IPS-NIHi11 (cell line): ENCODE results near the gene LBHD2.

Experiments
- DNase-seq: peaks from one replicate; pipeline ENCODE4 v3.0.0; 2012; ENCODE audit warnings: mixed read lengths, low spot score

The LBHD2 gene

DNA sequence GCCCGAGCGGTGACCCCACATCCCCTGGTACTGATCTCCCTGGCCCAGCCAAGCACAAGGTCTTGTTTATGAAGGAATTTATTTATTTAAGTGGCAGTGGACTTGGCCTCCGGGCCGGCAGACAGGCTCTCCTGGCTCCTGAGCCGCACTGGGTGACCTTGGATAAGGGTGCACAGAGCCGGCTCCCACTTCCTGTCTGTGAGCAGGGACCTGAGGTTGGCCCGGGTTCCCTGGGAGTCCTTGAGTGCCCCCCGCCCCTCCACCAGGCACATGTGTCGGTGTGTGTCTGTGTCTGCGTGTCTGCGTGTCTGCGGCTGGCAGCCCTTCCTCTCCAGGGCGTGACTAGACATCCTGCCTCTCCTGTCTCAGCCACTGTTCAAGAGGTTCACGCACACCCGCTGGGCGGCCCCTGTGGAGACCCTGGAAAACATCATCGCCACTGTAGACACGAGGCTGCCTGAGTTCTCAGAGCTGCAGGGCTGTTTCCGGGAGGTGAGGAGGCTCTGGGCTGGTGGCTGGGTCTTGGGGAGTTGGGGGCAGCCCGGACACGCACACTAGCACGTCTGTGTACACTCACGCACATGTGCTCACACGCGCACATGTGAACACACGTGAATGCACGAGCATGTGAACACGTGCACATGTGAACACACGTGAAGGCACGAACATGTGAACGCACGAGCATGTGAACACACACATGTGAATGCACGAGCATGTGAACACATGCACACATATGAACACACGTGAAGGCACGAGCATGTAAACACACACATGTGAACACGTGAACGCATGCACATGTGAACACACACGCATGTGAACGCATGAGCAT is 48.6 kb downstream of the LBHD2 start:
- DNase-seq = no peak

DNA sequence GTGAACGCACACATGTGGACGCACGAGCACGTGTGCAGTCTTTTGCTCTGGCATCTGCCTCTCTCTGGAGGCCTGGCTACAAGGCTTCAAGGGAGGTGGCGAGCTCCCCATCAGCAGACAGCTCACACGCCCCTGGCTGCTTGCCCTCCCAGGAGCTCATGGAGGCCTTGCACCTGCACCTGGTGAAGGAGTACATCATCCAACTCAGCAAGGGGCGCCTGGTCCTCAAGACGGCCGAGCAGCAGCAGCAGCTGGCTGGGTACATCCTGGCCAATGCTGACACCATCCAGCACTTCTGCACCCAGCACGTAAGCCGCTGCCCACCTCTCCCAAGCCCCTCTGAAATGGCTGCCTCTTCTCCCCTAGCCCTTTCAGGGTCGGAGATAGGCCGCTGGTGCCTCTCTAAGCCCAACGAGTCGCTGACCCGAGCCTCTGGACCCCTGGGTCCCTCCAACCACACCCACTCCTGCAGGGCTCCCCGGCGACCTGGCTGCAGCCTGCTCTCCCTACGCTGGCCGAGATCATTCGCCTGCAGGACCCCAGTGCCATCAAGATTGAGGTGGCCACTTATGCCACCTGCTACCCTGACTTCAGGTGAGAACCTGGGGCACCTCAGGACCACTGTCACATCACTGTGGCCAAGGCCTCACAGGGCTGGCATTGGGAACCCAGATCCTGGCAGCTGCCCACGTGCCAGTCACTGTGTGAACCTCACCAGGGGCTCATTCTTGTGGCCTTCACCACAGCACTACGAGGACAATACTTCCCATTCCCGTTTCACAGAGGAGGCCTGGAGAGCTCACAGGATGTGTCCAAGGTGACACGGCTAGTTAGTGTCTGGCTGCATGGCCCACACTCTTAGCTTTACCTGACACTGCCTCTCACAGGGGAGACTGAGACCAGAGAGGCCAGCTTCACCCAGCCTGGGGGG is 49.5 kb downstream of the LBHD2 start:
- no peak for DNase-seq

DNA sequence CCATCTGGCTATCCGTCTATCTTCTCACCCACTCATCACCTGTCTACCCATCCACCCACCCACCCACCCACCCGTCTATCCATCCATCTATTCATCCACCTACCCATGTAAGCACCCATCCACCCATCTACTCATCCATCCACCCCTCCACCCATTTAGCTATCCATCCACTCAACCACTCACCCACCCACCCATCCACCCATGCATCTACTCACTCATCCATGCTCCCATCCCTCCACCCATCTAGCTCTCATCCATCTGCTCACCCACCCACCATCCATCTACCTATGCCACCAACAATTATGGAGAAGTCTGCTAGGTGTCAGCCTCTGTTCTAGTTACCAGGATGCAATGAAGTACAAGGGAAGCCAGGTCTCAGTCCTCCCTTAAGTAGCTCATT is 50.4 kb downstream of the LBHD2 start:
- DNase-seq = no peak

DNA sequence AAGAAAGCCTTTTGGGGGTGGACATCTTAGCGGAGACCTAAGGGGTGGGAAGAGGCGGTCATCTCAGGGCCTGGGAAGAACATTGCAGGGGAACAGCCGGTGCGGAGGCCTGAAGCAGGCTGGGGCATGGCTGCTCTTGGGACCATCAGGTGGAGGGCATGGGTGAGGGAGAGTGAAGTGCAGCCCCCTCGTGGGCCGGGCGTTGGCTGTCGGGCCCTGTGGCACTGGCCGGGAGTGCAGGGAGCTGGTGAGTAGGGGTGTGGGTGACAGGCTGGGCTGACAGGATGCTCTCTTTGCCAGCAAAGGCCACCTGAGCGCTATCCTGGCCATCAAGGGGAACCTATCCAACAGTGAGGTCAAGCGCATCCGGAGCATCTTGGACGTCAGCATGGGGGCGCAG is 50.9 kb downstream of the LBHD2 start:
- no peak for DNase-seq

DNA sequence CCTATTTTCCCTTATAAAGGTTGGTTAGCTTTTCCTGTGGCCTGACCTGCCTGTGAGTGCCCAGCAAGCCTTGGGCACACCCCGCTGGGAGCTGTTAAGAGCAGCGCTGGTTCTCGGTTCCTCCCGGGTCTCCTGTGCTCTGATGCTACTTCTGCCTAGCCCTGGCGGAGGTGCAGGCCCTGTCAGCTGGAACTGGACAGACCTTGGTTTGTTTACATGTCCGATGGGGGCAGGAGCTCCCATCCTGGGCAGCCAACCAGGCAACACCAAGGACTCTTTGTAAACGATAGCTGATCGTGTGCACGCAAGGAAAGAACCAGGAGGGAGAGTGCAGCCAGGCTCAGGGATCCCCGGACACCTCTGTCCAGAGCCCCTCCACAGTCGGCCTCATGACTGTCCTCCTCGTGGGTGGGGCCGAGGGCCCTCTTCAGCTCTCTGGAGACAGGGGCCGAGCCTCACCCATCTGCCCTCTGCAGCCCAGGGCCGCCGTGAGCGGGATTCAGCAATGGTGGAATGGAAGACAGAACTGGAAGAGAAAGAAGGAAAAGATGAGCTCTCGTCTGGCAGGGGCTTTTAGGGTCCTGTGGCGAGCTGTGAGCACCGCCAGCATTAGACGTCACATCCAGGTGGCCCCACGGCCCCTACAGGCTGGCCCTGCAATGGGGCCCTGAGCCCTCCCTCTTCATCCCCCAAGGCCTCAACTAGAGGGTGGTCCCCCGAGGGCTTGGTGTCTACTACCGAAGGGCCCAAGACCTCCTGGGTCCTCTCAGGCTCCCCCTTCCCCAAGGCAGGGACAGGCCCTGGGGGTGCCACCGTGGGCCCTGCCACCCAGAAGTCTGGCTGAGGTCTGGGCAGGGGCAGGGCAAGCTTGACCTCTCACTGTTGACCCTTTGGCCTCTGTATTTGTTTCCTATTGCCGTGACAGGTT is 51.6 kb downstream of the LBHD2 start:
- DNase-seq = no peak

DNA sequence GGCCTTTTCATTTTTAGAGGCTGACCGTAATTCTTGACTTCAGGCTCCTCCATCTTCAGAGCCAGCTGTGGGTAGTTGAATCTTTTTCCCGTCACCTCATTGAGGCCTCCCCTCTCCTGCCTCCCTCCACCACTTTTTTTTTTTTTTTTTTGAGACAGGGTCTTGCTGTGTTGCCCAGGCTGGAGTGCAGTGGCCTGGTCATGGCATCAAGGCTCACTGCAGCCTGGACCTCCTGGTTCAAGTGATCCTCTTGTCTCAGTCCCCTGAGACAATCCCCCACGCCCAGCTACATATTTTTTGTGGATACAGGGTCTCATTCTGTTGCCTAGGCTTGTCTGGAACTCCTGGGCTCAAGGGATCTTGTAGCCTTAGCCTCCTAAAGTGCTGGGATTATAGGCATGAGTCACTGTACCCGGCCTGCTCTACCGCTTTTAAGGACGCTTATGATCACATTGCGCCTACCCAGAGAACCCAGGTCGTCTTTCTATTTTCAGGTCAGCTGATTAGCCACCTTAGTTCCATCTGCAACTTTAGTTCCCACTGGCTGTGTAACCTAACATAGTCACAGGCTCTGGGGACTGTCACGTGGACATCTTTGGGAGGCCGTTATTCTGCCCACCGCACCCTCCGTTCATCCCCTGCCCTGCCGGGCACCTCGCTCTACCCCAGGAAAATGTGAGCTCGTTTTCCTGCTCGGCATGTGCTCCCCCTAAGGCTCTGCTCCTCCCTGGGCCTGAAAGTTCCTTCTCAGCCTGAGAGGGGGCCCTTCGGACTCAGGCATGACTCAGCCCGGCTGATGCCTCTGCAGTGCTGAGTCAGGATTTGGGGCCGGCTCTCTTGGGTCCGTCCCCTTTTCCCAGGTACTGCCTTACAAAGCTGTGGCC is 52.6 kb downstream of the LBHD2 start:
- peak; percentile 76 for DNase-seq

DNA sequence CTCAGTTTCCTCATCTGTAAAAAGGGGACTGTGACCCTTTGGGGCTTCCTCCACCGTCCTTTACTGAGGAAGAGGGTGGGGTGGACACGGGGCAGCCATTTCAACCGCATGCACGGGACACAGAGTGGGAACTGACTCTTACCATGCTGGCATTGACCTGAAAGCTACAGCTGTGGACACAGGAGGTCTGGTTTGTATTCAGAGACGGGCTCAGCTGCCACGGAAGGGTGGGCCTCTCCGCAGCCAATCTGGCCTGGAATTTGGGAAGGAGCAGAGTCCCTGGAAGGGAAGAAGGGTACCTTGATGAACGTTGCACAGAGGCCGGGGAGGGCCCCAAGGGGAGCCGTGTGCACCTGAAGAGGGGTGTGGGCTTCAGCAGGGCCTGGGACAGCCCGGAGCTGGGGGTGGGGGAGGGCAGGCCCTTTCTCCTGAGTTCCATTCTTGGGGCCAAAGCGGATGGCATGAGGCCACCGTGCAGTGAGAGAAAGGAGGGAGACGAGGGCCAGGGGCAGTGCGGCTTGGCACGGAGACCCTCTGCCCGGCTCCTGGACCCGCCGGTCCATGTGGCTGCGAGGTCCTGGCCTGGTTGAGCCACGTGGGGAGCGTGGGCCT is 53.8 kb downstream of the LBHD2 start:
- DNase-seq = no peak

DNA sequence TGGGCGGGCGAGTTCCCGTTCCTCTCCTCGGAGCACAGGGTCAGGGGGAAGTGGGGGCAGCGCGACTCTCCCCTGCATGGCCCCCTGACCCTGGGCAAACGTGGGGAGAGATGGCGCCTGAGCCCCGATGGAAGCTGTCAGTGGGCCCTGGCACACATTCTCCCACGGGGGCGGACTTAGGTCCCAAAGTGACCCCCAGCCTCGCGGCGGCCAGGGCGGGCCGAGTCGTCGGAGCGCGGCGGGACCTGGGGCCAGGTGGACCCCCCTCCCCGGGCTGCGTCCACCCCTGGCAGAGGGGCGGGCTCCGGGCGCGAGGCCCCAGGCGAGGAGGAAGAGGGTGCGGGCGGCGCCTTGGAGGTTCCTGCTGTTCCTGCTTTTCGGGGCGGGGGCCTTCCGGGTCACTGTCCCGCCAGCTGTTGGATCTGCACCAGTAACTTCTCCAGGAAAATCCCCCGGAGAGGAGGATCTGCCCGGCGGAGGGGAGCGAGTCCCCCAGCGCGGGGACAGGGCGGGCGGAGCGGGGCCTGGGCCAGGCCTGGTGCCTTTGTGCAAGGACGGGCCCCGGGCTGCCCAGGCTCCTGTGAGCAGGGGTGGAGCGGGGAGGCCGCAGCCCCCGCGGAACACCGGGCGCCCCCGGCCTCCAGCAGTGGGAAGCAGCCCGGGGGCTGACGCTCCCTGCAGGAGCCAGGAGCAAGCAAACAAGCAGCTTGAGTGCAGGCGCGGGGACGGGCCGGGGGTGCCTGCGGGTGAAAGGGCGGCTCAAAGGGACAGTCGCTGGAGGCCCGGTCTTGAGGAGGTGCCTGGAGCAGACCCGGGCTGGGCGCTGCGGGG is 54.5 kb downstream of the LBHD2 start:
- no peak for DNase-seq

DNA sequence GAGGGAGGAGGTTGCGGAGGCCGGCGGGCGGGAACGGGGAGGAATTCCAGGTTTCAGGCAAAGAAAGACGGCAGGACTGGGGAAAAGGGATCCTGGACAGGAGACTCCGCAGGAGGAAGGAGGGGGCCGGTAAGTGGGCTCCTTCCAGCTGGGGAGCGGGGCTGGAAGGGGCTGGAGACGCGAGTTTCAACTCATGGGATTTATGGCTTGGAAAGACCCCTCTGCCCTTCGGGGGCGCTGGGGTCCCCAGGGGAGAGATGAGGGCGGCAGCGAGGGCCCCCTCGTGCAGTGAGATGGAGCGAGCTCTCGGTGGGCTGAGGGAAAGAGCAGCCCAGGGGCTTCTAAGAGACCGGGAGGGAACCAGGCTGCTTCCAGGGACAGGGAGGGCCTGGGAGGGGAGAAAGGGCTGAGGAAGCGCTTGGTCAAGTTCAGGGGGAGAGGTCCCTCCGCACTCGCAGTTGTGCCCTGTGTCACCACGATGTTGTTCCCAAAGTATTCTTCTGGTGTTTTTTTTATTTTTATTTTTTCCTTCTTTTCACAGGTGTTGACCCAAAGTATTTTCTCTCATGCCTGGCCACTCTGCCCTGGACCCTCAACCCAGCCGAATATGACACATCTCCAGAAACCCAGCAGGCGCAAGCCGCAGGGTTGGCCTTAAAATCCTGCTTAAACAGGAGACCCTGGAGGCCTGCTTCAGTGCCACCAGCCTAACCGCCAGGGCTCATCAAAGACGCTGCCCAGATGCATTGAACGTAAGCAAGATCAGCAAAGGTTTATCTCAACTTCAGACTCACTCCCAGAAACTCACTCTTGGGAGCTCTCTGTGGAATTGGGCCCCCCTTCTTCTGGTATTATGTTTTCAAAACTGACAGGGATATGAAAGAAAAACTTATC is 55.4 kb downstream of the LBHD2 start:
- DNase-seq = no peak
